Vagina (tissue), 2 donors: ENCODE measurements around the gene SLC25A26. TPM values are rescaled to one million over a fixed set of nuclear protein-coding genes. Genes with fewer than 3 reads are reported as not detected.

Source experiments
- DNase-seq, 2 donors: peaks; one replicate each; pipeline ENCODE4 v3.0.0-alpha.2; 2017; ENCODE audit errors: extremely low spot score in 2 of 2
- H3K27ac ChIP-seq: fragments of 200-600 bp; sonication (generic); one replicate; pipeline ENCODE4 v1.5.1; 2019
- H3K27me3 ChIP-seq: fragments of 200-600 bp; sonication (generic); one replicate; pipeline ENCODE4 v1.5.1; 2019
- H3K36me3 ChIP-seq, 2 donors: fragments of 200-600 bp; sonication (generic); one replicate each; pipeline ENCODE4 v1.5.1; 2017 to 2019
- H3K4me1 ChIP-seq: fragments of 200-600 bp; sonication (generic); one replicate; pipeline ENCODE4 v1.5.1; 2019
- H3K4me3 ChIP-seq, 2 donors: fragments of 200-600 bp; sonication (generic); 1 replicate in 1 of 2; 2 replicates in 1 of 2; pipeline ENCODE4 v1.5.1; 2016 to 2019
- H3K9me3 ChIP-seq: fragments of 200-600 bp; sonication (generic); one replicate; pipeline ENCODE4 v1.5.1; 2019
- POLR2A ChIP-seq, 2 donors: fragments of 450-650 bp; IDR thresholded peaks; one replicate each; pipeline ENCODE4 v1.6.1; 2017; ENCODE audit warnings: antibody characterized with exemption in 2 of 2, mild to moderate bottlenecking in 2 of 2, moderate library complexity in 2 of 2
- POLR2AphosphoS5 ChIP-seq, 2 donors: sonication (generic); formaldehyde crosslinking; IDR thresholded peaks; one replicate each; pipeline ENCODE4 v1.9.0; 2017; ENCODE audit warnings: antibody characterized with exemption in 2 of 2, mild to moderate bottlenecking in 2 of 2, low read depth in 1 of 2; ENCODE audit not compliant: insufficient read depth in 1 of 2
- intact Hi-C: fragments of 100-400 bp; cut with DNase I; formaldehyde crosslinking; loops from one replicate; pipeline ENCODE4 v1.15.1; 2023
- total RNA-seq: library from RNA; depleted of rRNA; stranded (reverse); fragments of >200 nt; gene quantifications from one replicate; pipeline ENCODE4 v1.2.3, GENCODE V29; 2016
- TF ChIP-seq, protein P1 (sequence below), 3 experiments: fragments of 450-650 bp in 2 of 3; fragments of 200-600 bp in 1 of 3; sonication (generic) in 1 of 3; IDR thresholded peaks; one replicate each; pipeline ENCODE4 v1.5.1; 2017 to 2019; ENCODE audit warnings: antibody characterized with exemption in 3 of 3, mild to moderate bottlenecking in 2 of 3, moderate library complexity in 2 of 3

Gene SLC25A26
- total RNA-seq, 1 donor from 2014 or later, result 21.6 TPM

DNA sequence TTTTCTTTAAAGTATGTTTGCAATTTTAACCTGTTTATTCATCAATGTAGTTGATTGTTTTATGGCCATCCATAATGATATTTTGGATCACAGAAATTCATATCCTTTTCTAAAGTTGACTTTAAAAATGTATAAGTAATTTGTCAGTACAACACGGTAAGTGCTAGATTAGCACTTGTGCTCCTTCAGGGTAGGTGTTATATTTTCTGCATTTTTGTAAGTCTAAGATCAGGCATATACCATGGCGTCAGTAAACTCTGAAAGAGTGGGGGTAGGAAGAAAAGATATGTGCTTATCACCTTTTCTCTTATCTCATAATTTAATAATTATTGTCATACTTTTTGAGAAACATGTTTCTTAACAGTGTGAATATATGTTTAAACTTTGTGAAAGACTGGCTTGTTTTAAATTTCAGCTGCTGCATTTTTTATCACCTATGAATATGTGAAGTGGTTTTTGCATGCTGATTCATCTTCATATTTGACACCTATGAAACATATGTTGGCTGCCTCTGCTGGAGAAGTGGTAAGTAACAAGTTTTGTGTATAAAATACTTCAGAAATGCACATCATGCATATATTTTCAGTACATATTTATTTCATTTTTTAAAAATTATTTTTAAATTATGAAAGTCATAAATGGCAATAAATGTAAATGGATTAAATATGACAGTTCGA, 22.1 kb downstream of the SLC25A26 start:
- H3K4me1 ChIP-seq, result no peaks in the 10 kb centered on the region
- peaks cover 0 to 20% of the 10 kb centered on the region in 2 donors for H3K36me3 ChIP-seq
- no peaks in the 10 kb centered on the region for H3K27me3 ChIP-seq
- intact Hi-C loops, result no loop called here
- H3K9me3 ChIP-seq, result no peaks in the 10 kb centered on the region
- TF ChIP-seq, protein P1, sequence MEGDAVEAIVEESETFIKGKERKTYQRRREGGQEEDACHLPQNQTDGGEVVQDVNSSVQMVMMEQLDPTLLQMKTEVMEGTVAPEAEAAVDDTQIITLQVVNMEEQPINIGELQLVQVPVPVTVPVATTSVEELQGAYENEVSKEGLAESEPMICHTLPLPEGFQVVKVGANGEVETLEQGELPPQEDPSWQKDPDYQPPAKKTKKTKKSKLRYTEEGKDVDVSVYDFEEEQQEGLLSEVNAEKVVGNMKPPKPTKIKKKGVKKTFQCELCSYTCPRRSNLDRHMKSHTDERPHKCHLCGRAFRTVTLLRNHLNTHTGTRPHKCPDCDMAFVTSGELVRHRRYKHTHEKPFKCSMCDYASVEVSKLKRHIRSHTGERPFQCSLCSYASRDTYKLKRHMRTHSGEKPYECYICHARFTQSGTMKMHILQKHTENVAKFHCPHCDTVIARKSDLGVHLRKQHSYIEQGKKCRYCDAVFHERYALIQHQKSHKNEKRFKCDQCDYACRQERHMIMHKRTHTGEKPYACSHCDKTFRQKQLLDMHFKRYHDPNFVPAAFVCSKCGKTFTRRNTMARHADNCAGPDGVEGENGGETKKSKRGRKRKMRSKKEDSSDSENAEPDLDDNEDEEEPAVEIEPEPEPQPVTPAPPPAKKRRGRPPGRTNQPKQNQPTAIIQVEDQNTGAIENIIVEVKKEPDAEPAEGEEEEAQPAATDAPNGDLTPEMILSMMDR (IDR thresholded peaks at IDR 0.05), result no peak
- no peak for TF ChIP-seq POLR2AphosphoS5 (IDR thresholded peaks at IDR 0.05; ENCODE audit: insufficient read depth in 1 of 2, low read depth in 1 of 2)
- no peak for TF ChIP-seq POLR2A (IDR thresholded peaks at IDR 0.05)
- no peak overlapping the region for H3K4me3 ChIP-seq
- no peak overlapping the region for H3K27ac ChIP-seq
- DNase-seq, result no peak

DNA sequence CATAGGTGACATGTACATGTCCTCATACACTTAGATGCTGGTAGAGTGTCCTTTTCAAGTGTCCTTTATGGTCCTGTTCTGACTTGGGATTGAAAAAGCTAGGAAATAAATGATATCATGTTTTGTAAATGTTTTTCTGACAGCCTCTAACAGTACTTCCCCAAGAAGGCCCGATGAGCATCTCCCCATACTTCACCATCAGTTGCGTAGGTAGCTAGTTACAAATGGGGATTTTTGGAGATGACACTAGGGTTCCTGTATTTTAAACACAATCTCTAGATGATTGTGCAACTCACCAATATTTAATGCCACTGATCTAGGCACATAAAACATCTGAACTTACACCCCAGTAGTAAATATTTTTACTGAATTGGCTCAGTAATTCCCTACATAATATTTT, 27.8 kb downstream of the SLC25A26 start:
- Histone ChIP-seq H3K36me3 (peaks cover 0 to 19% of the 10 kb centered on the region in 2 donors), H3K27me3 (no peaks in the 10 kb centered on the region), H3K9me3 (no peaks in the 10 kb centered on the region), H3K27ac (no peak overlapping the region), H3K4me1 (no peaks in the 10 kb centered on the region), H3K4me3 (no peak overlapping the region)
- TF ChIP-seq POLR2A (IDR thresholded peaks at IDR 0.05) (no peak), POLR2AphosphoS5 (IDR thresholded peaks at IDR 0.05; ENCODE audit: insufficient read depth in 1 of 2, low read depth in 1 of 2) (no peak)
- TF ChIP-seq, protein P1 (IDR thresholded peaks at IDR 0.05), result no peak
- no peak for DNase-seq
- intact Hi-C loops, result no loop called here

DNA sequence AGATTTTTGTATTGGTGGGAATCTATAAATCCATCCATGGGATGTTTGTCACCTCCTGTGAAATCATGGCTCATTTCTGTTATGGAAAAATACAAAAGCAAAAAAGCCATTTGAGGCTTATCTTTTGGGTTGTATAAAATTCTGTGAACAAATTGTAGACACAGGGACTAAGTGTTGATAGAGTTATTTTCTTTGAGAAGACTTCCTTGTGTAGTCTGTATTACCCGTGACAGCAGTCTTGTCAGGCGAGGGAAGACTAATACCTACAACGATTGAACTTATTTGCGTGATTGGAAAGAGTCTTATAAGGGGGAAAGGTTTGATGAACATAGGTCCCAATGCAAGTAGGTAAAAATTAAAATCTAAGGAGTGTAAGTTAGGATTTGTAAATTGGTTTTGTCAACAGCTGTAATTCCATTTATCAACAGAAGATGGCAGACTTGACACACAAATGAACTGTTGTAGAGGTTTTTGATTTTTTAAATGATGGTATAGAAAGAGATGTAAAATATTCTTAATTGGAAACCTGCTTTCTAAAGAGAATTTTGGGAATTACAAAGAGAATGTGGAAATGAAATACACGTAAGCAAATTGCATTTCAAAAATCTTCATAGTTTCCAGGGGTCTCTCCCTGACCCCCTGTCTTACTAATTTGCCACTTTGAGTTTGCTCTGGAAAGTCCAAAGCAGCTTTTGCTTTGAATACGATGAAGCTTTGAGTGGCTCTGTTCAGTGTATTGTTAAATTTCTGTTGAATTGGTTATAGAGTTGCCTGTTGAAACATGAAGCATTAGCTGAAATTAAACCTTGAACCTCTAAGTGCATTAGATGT, 33.2 kb downstream of the SLC25A26 start:
- H3K36me3 ChIP-seq, result peaks cover 0 to 8% of the 10 kb centered on the region in 2 donors
- DNase-seq, result no peak
- no peaks in the 10 kb centered on the region for H3K27me3 ChIP-seq
- TF ChIP-seq POLR2AphosphoS5 (IDR thresholded peaks at IDR 0.05; ENCODE audit: insufficient read depth in 1 of 2, low read depth in 1 of 2) (no peak), POLR2A (IDR thresholded peaks at IDR 0.05) (no peak)
- TF ChIP-seq, protein P1 (IDR thresholded peaks at IDR 0.05), result peak; percentile 49 to 83 (median 60)
- H3K27ac ChIP-seq, result no peak overlapping the region
- H3K9me3 ChIP-seq, result no peaks in the 10 kb centered on the region
- H3K4me3 ChIP-seq, result no peak overlapping the region
- intact Hi-C loops, result no loop called here
- no peaks in the 10 kb centered on the region for H3K4me1 ChIP-seq

DNA sequence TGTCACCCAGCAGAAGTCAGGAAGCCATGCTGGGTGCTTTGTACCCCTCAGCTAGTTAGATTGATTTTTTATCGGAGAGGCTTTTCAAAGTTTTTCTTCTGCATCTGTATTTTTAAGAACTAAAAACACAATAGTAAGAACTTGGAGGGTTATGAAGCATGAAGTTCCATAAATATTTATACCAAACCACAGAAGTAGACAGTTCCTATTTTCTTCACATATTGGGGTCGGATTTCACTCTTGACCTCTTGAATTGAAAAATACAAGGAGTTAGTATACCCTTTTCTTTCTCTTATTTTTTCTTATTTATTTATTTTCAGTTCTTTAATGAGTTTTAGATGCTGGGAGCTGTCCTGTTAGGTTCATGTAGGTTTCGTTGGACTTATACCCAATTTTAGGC, 35.1 kb downstream of the SLC25A26 start:
- no peak for DNase-seq
- intact Hi-C loops, result no loop called here
- Histone ChIP-seq H3K36me3 (no peaks in the 10 kb centered on the region), H3K27me3 (no peaks in the 10 kb centered on the region), H3K27ac (no peak overlapping the region), H3K9me3 (no peaks in the 10 kb centered on the region), H3K4me1 (no peaks in the 10 kb centered on the region), H3K4me3 (no peak overlapping the region)
- TF ChIP-seq, protein P1 (IDR thresholded peaks at IDR 0.05), result no peak

DNA sequence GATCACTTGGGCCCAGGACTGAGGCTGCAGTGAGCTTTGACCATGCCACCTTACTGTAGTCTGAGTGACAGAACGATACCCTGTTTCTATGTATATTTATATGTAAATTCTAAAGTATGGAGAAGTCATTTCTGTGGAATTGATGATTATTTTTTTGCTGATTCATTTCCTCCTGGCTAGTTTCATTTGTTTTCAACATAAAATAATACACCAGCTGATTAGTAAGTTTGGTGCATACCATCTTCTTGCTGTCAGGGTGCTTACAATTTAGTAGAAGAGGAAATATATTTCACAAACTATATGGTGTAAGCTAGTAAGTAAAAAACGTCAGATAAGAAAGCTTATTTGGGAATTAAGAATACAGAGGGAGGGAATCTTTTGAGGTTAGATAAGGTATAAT, 36.0 kb downstream of the SLC25A26 start:
- TF ChIP-seq, protein P1 (IDR thresholded peaks at IDR 0.05), result no peak
- TF ChIP-seq POLR2A (IDR thresholded peaks at IDR 0.05), result no peak
- TF ChIP-seq POLR2AphosphoS5 (IDR thresholded peaks at IDR 0.05; ENCODE audit: insufficient read depth in 1 of 2, low read depth in 1 of 2), result no peak
- H3K4me3 ChIP-seq, result no peak overlapping the region
- DNase-seq, result no peak
- intact Hi-C loops, result no loop called here
- H3K27me3 ChIP-seq, result no peaks in the 10 kb centered on the region
- no peaks in the 10 kb centered on the region for H3K4me1 ChIP-seq
- no peaks in the 10 kb centered on the region for H3K9me3 ChIP-seq
- H3K27ac ChIP-seq, result no peak overlapping the region
- H3K36me3 ChIP-seq, result no peaks in the 10 kb centered on the region
